Nephron (organoid): ENCODE data around the gene PPM1B.

ENCODE experiments used
- H3K27ac Mint-ChIP-seq, 3 experiments: 2 replicates each; pipeline ENCODE4 v1.8.0; 2020; ENCODE audit warnings: mixed read lengths in 3 of 3, mild to moderate bottlenecking in 2 of 3, moderate library complexity in 1 of 3
- H3K27me3 Mint-ChIP-seq: 2 replicates; pipeline ENCODE4 v1.8.0; 2021; ENCODE audit warnings: low read depth, mild to moderate bottlenecking, moderate library complexity, mixed read lengths
- H3K36me3 Mint-ChIP-seq: 2 replicates; pipeline ENCODE4 v1.8.0; 2020; ENCODE audit warnings: low read depth, mixed read lengths
- H3K4me1 Mint-ChIP-seq: 2 replicates; pipeline ENCODE4 v1.8.0; 2020; ENCODE audit warnings: mixed read lengths
- H3K4me3 Mint-ChIP-seq, 3 experiments: 2 replicates each; pipeline ENCODE4 v1.8.0; 2020; ENCODE audit warnings: mild to moderate bottlenecking in 3 of 3, mixed read lengths in 3 of 3, moderate library complexity in 2 of 3
- H3K9me3 Mint-ChIP-seq: 2 replicates; pipeline ENCODE4 v1.8.0; 2020; ENCODE audit warnings: mixed read lengths
- CTCF ChIP-seq, 3 experiments: fragments of 200-600 bp; sonication (generic); IDR thresholded peaks; one replicate each; pipeline ENCODE4 v1.5.0; 2021; ENCODE audit warnings: antibody characterized with exemption in 3 of 3; ENCODE audit not compliant: unreplicated experiment in 3 of 3

The PPM1B gene

GRCh38 chr2:44233450-44234128 lies 64.9 kb downstream of the PPM1B start:
- Mint-ChIP-seq H3K9me3 (no peaks in the 10 kb centered on the region), H3K4me1 (no peaks in the 10 kb centered on the region), H3K36me3 (peaks cover 4% of the 10 kb centered on the region), H3K4me3 (no peak overlapping the region), H3K27ac (no peak overlapping the region), H3K27me3 (peaks cover 3% of the 10 kb centered on the region)
- no peak for TF ChIP-seq CTCF (IDR thresholded peaks at IDR 0.05; ENCODE audit: unreplicated experiment in 3 of 3)

- Mint-ChIP-seq H3K4me1 (no peaks in the 10 kb centered on the region), H3K4me3 (no peak overlapping the region), H3K36me3 (no peaks in the 10 kb centered on the region), H3K27me3 (peaks cover 3% of the 10 kb centered on the region), H3K9me3 (no peaks in the 10 kb centered on the region), H3K27ac (no peak overlapping the region)
- TF ChIP-seq CTCF (IDR thresholded peaks at IDR 0.05; ENCODE audit: unreplicated experiment in 3 of 3) = no peak
These were observed 68.5 kb downstream of the PPM1B start for GRCh38 chr2:44237221-44237620.

DNA sequence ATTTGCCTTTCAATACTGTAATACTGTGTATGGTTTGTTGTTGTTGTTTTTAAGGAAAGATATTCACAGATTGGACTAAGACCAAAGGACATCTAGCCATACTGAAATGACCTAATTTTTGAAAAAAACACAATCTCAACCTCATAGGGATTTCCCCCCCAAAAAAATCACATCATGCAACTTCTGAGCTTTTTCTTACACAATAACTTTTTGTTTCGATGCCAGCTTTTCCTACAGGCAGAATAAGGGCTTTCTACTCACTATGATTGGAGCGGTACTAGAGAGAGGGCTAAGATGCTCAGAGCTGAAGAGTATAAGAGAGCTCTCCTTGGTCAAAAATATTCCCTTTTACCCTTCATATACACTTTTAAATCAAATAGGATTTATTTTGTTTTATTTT lies 74.2 kb downstream of the PPM1B start:
- Mint-ChIP-seq H3K4me1 (peaks cover 14% of the 10 kb centered on the region), H3K4me3 (no peak overlapping the region), H3K27ac (no peak overlapping the region), H3K27me3 (peaks cover 11% of the 10 kb centered on the region), H3K36me3 (no peaks in the 10 kb centered on the region), H3K9me3 (no peaks in the 10 kb centered on the region)
- no peak for TF ChIP-seq CTCF (IDR thresholded peaks at IDR 0.05; ENCODE audit: unreplicated experiment in 3 of 3)

GRCh38 chr2:44244135-44244871 lies 75.6 kb downstream of the PPM1B start:
- peaks cover 9% of the 10 kb centered on the region for H3K27me3 Mint-ChIP-seq
- no peaks in the 10 kb centered on the region for H3K9me3 Mint-ChIP-seq
- TF ChIP-seq CTCF (IDR thresholded peaks at IDR 0.05; ENCODE audit: unreplicated experiment in 3 of 3) = peak; percentile 51 to 62 (median 57)
- H3K4me1 Mint-ChIP-seq = peaks cover 14% of the 10 kb centered on the region
- no peaks in the 10 kb centered on the region for H3K36me3 Mint-ChIP-seq
- peak overlapping the region; percentile 47 to 84 (median 83) for H3K27ac Mint-ChIP-seq
- peak overlapping the region; percentile 36 to 77 (median 74) for H3K4me3 Mint-ChIP-seq

DNA sequence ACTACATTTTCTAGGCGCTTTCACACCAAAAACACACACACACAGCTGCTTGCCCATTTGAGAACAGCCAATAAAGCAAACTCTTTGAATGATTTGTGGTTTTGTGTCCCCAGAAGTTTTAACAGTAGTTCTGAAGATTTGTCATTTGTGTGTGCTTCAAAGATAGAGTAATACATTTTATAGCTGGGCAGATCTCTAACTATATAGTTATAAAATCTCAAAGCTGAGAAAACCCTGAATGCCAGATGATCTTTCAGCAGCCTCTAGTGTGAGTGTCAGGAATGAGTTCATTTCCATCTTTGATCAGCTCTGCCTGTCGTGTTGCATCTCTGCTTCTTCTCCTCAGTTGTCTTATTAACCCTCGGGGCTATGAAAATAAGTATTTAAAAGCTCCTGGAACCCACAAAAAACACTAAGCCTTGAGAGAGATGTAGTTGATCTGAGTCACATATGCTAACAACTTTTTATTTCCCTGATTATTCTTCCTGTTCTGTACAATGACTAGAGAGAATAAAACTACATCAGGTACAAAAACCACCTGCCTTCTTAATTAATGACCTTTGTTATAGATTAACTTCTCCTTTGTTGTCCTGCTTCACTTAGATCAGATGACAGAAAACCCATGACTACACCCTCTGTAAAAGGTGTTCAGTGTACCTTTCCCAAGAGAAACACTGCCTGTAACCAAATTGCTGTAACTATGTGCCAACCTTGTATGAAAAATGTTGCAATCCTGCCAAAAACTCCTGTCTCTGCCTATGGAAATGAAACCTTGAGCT lies 76.6 kb downstream of the PPM1B start:
- Mint-ChIP-seq H3K36me3 (no peaks in the 10 kb centered on the region), H3K4me1 (peaks cover 14% of the 10 kb centered on the region), H3K27me3 (peaks cover 9% of the 10 kb centered on the region), H3K4me3 (no peak overlapping the region), H3K9me3 (peaks cover under 1% of the 10 kb centered on the region), H3K27ac (peak overlapping the region; percentile 80 to 84 (median 83))
- TF ChIP-seq CTCF (IDR thresholded peaks at IDR 0.05; ENCODE audit: unreplicated experiment in 3 of 3) = no peak
